GM12892 (cell line): ENCODE measurements around the gene RUFY4.
"Not testable (repeated sequence)": the region's sequence is repeated elsewhere in the genome, so short reads cannot be mapped to it uniquely, and the experiment has no call there.

Source experiments
- DNase-seq: peaks from one replicate; pipeline ENCODE4 v3.0.0; 2011; ENCODE audit not compliant: insufficient read length
- FAIRE-seq: peaks from 2 replicates; lab custom pipeline; 2011; peaks lifted over from hg19 to GRCh38; lab: Jason Lieb, UNC
- POLR2A ChIP-seq: IDR thresholded peaks from 2 replicates; pipeline ENCODE4 v1.6.1; 2011; ENCODE audit warnings: low read depth, low read length, control low read depth
- POLR2AphosphoS5 ChIP-seq: IDR thresholded peaks from 2 replicates; pipeline ENCODE4 v1.6.1; 2011; ENCODE audit warnings: low read depth, low read length, control low read depth
- TAF1 ChIP-seq: IDR thresholded peaks from 2 replicates; pipeline ENCODE4 v1.6.1; 2011; ENCODE audit warnings: low read depth, mild to moderate bottlenecking, control low read depth, low read length, borderline replicate concordance

Gene RUFY4

DNA sequence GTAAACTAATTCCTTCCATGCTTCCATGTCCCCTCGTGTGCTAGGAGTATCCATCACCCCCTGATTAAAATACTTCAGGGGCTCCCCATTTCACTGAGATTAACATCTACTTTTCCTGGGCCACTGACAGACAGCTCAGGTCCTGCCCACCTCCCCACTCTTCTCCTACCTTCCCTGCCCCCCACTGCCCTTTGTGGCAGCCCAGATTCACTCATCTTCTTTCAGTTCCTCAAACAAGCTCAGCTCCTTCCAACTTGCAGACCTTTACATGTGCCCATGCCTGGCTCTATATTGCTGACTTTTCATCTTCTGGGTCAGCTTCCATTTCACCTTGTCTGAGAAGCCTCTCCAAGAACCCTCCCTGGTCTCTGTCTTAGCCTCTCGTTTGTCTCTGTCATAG is 12.0 kb downstream of the RUFY4 start:
- FAIRE-seq, result peak; percentile 84
- TF ChIP-seq TAF1 (no peak), POLR2AphosphoS5 (no peak), POLR2A (no peak)
- DNase-seq, result peak; percentile 52

DNA sequence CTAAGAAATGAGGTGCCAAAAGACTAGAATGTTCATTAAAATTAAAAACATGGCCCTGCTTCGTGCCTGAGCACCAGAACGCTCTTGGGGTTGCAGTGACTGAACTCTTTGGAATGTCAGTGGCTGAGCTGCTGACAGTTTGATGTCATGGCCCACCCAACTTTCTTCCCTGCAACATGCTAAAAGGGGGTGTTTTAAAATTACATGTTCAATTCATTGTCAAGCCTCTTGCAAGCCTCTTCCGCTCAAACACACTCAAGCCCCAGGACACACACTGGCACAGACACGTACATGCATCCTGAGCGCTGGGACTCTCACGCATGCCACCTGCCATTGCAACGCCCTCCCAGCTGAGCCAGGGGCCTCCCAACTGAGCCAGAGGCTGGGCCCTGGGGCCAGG is 12.6 kb downstream of the RUFY4 start:
- TF ChIP-seq TAF1, result no peak
- no peak for TF ChIP-seq POLR2AphosphoS5
- TF ChIP-seq POLR2A, result no peak
- DNase-seq, result no peak
- FAIRE-seq, result no peak

DNA sequence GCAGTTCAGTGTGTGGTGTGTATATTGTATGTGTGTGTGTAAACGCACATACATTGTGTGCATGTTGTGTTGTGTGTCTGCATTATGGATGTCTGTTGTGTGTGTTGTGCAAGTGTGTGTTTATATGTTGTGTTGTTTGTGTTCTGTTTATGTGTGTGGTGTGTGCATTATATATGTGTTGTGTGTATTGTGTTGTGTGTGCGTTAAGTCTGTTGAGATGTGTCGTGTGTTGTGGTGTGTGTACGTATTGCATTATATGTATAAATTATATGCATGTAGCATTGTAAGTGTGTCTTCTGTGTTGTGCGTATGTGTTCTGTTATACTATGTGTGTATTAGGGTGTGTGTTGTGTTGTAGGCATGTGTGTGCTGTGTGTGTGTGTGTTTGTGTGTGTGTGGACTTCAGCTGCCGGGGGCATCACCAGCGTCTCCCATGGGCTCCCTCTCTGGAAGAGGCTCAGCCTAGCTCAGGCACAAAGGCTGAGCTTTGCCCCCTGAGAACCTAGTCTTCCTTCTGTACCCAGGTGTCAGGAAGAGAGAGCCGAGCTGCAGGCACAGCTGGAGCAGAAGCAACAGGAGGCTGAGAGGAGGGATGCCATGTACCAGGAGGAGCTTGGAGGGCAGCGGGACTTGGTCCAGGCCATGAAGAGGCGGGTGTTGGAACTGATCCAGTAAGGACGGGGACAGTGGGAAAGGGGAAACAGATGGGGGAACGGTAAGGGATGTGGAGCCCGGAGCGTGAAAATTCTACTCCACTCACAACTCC is 13.7 kb downstream of the RUFY4 start:
- DNase-seq (no peak), FAIRE-seq (no peak)

DNA sequence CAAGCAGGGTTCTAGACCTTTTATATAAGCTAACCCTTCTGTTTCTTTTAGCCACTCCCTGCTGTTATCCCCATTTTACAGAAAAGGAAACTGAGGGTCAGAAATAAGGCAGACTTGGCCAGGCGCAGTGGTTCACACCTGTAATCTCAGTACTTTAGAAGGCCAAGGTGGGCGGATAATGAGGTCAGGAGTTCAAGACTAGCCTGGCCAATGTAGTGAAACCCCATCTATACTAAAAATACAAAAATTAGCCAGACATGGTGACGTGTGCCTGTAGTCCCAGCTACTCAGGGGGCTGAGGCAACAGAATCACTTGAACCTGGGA is 14.3 kb downstream of the RUFY4 start:
- FAIRE-seq, result no peak
- no peak for TF ChIP-seq POLR2A
- TF ChIP-seq POLR2AphosphoS5, result no peak
- TF ChIP-seq TAF1, result no peak
- DNase-seq, result no peak

More for the DNA sequence above, 13.7 kb downstream of the RUFY4 start:
- TF ChIP-seq POLR2A (no peak), TAF1 (no peak), POLR2AphosphoS5 (no peak)

DNA sequence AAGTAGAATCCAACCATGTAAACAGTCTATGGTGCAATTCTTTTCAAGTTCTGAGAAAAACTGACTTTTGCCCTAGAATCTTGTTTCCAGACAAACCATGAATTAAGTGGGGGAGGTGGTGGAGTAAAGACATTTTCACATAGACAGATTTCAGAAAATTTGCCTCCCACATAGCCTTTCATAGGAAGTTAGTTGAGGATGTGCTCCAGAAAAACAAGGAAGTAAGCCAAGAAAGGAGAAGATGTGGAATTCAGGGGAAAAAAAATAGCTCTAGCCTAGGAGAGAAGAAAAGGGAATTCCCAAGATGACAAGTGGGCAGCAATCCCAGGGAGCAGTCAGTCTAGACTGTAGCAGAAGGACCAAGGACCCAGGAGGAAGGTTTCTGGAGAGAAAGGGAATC is 17.4 kb downstream of the RUFY4 start:
- FAIRE-seq, result no peak
- TF ChIP-seq POLR2A, result no peak
- TF ChIP-seq TAF1, result no peak
- TF ChIP-seq POLR2AphosphoS5, result no peak
- DNase-seq, result no peak

DNA sequence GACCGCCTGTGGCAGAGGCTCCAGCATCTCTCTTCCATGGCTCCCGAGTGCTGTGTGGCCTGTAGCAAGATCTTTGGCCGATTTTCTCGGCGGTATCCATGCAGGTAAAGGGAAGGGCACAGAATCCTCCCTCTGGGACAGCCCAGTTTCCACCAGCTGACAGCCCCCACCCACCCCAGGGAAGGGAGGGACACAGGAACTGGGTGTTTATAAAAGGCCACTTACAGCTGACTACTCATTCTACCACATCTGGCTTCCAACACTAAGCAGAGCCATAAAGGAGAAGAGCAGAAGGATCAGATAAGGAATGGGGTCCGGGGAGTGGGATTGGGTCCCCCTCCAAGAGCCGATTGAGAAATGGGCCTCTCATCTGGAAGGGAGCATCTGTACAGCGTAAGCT is 20.2 kb downstream of the RUFY4 start:
- no peak for TF ChIP-seq POLR2AphosphoS5
- no peak for TF ChIP-seq TAF1
- TF ChIP-seq POLR2A, result no peak
- DNase-seq (no peak), FAIRE-seq (no peak)

DNA sequence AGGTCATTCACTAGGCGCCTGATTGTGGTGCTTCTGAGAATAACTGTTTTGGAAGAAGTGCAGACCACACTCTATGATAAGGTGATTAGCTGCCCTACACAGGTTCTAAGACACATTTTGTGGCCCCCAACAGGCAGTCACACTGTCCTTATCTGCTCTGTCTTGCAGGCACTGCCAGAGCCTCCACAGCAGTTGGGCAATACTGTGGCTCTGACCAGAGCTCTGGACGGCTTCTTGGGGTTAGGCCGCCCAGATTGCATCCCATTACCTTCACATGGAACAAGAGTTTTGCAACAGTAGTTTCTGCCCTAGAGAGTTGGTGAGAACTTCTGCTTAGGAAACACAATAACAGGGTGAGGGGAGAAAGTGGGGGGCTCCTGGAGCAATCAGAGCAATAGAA is 22.7 kb downstream of the RUFY4 start:
- DNase-seq (no peak), FAIRE-seq (no peak)
- TF ChIP-seq POLR2A, result no peak
- no peak for TF ChIP-seq POLR2AphosphoS5
- TF ChIP-seq TAF1, result no peak

DNA sequence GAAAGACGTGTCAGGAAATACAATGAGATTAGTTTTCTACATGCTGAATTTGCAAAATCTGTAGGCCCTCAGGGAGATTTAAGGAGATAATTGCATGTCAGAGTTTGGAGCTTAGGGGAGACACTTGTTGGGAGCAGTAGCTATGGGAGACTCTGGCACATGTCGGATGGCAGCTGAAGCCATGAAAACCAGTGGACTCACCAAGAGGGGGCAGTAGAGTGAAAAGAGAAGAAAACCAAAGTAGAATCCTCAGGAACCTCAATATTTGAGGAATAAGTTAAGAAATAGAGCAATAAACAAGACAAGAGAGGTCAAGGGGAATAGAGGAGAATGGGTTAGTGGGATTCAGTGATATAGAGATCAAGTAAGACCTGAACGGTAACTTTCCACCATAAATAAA is 24.8 kb downstream of the RUFY4 start:
- no peak for DNase-seq
- TF ChIP-seq TAF1, result no peak
- FAIRE-seq, result no peak

DNA sequence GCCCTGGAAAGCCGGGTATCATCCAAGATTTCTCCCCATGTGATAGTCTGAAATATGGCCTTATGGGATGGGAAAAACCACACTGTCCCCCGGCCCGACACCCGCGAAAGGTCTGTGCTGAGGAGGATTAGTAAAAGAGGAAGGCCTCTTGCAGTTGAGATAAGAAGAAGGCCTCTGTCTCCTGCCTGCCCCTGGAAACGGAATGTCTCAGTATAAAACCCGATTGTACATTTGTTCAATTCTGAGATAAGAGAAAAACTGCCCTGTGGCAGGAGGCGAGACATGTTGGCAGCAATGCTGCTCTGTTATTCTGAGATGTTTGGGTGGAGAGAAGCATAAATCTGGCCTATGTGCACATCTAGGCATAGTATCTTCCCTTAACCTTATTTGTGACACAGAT is 26.8 kb downstream of the RUFY4 start:
- no peak for DNase-seq
- TF ChIP-seq POLR2AphosphoS5 (no peak), POLR2A (no peak), TAF1 (no peak)
- no peak for FAIRE-seq

DNA sequence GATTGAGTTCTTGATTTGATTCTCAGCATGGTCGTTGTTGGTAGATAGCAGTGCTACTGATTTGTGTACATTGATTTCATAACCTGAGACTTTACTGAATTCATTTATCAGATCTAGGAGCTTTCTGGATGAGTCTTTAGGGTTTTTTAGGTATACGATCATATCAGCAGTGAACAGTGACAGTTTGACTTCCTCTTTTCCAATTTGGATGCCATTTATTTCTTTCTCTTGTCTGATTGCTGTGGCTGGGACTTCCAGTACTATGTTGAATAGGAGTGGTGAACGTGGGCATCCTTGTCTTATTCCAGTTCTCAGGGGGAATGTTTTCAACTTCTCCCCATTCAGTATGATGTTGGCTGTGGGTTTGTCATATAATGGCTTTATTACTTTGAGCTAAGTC is 28.9 kb downstream of the RUFY4 start:
- TF ChIP-seq POLR2A, result no peak
- no peak for TF ChIP-seq TAF1
- TF ChIP-seq POLR2AphosphoS5, result no peak
- FAIRE-seq (peak; percentile 17), DNase-seq (no peak)

DNA sequence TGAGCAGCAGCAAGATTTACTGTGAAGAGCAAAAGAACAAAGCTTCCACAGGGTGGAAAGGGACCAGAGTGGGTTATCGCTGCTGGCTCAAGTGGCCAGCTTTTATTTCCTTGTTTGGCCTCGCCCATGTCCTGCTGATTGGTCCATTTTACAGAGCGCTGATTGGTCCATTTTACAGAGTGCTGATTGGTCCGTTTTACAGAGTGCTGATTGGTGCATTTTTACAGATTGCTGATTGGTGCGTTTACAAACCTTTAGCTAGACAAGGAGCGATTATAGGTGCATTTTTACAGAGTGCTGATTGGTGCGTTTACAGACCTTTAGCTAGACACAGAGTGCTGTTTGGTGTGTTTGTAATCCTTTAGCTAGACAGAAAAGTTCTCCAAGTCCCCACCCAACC is 39.8 kb downstream of the RUFY4 start:
- FAIRE-seq, DNase-seq: not testable (repeated sequence)

DNA sequence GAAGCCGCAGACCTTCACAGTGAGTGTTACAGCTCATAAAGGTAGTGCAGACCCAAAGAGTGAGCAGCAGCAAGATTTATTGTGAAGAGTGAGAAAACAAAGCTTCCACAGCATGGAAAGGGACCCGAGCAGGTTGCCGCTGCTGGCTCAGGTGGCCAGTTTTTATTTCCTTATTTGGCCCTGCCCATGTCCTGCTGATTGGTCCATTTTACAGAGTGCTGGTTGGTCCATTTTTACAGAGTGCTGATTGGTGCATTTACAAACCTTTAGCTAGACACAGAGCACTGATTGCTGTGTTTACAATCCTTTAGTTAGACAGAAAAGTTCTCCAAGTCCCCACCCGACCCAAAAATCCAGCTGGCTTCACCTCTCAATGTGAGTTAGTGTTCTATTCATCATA is 52.7 kb downstream of the RUFY4 start:
- DNase-seq, FAIRE-seq: not testable (repeated sequence)

DNA sequence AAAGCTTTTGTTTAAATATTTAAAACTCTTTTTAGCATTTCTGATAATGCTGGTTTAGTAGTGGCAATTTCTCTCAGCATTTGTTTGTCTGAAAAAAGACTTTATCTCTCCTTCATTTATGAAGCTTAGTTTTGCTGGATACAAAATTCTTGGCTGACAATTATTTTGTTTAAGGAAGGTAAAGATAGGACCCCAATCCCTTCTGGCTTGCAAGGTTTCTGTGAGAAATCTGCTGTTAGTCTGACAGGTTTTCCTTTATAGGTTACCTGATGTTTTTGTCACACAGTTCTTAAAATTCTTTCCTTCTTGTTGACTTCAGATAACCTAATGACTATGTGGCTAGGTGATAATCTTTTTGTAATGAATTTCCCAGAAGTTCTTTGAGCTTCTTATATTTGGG is 53.2 kb downstream of the RUFY4 start:
- not testable (repeated sequence) for DNase-seq, FAIRE-seq
